ENCODE results near the gene ARL8B.
"Not testable (repeated sequence)": the region's sequence is repeated elsewhere in the genome, so short reads cannot be mapped to it uniquely, and the experiment has no call there.

Gene ARL8B

DNA sequence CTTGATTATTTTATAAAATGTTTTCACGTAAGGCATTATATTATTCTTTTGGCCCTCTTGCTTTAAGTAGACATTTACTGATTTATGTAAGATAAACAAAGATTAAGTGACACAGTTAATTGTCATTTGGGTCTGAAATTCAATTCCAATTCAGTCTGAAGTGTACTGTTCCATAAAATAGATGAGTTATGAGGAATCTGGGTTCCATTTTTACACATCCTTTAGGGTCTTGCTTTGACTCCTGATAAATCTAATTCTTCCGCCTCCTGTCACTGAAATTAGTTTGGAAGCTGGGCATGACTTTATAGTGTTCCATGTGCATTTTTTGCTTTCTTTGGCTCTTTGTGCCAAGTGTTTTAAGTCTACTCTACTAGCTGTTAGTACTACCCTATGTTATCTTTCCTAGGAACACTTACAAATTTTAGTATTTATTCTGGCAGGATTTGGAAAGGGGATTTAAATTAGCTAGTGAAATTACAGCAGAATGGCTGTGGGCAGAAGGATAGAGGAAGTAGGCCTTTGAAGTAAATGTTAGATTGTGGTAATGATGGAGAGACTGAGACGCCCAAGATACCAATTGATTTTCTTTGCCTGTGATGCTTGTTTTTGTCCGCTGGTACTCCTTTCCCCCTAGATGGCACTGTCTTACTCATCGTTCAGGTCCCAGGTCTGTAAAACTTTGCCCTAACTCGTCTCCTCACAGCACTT is 14.3 kb downstream of the ARL8B start:
- FAIRE-seq (peak; percentile 85), DNase-seq (ENCODE audit: insufficient read length) (peak; percentile 27)
- TF ChIP-seq POLR2A (IDR thresholded peaks at IDR 0.05; ENCODE audit: low read depth, low read length) (no peak), POLR2AphosphoS5 (IDR thresholded peaks at IDR 0.05; ENCODE audit: low read depth, low read length) (no peak), TAF1 (IDR thresholded peaks at IDR 0.05; ENCODE audit: borderline replicate concordance, low read depth, low read length) (no peak)

DNA sequence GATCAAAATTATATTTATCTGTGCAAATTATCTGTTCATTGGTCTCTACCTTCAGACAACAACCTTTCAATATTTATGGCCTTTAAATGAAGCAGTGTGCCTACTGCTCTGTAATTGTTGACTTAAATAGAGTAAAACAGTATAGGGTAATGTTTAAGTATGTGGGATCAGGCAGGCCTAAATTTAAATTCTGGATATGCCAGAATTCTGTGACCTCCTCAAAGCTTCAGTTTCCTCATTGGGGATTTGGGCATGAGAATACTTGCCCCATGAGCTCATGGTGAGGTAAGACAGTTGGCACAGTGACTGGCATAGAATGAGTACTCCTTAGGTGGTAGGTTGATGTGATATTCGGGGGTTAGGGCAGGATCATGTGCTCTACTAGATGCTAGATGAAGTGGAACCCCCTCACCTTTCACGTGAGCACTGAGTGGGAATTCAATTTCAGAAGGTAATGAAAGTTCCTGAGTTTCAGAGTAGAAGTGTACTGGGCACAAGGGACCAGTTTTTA is 14.9 kb downstream of the ARL8B start:
- TF ChIP-seq POLR2AphosphoS5 (IDR thresholded peaks at IDR 0.05; ENCODE audit: low read depth, low read length) (no peak), POLR2A (IDR thresholded peaks at IDR 0.05; ENCODE audit: low read depth, low read length) (no peak), TAF1 (IDR thresholded peaks at IDR 0.05; ENCODE audit: borderline replicate concordance, low read depth, low read length) (no peak)
- peak; percentile 17 for FAIRE-seq

DNA sequence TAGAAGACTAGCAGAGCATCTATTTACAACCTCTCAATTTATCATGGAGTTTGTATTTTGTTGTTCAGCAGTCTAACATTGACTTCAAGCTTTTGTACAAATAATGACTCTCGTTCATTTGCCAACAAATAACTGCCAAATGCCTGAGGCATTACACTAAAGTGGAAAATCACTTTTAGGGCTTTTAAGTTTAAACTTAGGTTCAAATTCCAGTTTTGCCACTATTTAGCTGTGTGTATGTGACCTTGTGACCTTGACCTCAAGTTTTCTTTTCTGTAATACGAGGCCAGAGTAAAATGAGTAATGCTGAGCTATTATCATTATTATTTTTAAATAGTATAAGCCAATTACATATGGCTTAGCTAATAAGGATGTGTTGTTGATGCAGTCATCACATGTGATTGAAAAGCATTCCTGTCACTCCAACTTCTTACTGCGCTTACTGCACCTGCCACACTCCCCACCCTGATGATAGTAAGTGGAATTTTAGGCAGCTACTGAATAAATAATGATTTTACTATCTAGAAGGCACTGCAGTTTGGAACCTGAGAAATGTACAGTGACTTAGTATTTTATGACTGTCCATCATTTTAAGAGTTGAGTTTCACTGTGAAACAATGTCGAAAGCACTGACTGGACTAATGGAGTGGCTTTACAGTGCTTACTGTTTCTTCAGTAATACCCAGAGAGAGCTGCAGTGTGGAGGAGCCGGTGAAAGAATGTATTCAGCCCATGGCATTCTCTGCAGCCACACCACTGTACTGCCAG is 16.3 kb downstream of the ARL8B start:
- TF ChIP-seq TAF1 (IDR thresholded peaks at IDR 0.05; ENCODE audit: borderline replicate concordance, low read depth, low read length) (no peak), POLR2AphosphoS5 (IDR thresholded peaks at IDR 0.05; ENCODE audit: low read depth, low read length) (no peak), POLR2A (IDR thresholded peaks at IDR 0.05; ENCODE audit: low read depth, low read length) (no peak)
- no peak for FAIRE-seq
- no peak for DNase-seq (ENCODE audit: insufficient read length)

More for the DNA sequence above, 14.9 kb downstream of the ARL8B start:
- no peak for DNase-seq (ENCODE audit: insufficient read length)

DNA sequence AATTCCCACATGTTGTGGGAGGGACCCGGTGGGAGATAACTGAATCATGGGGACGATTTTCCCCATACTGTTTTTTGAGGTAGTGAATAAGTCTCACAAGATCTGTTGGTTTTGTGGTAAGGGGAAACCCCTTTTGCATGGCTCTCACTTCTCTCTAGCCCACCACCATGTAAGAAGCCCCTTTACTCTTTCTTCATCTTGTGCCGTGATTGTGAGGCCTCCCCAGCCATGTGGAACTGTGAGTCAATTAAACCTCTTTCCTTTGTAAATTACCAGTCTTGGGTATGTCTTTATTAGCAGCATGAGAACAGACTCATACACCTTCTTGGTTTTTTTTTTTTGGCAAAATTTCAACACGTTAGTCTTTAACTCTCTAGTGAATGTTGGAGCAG is 18.1 kb downstream of the ARL8B start:
- DNase-seq (ENCODE audit: insufficient read length) (no peak), FAIRE-seq (no peak)
- TF ChIP-seq POLR2AphosphoS5 (IDR thresholded peaks at IDR 0.05; ENCODE audit: low read depth, low read length) (no peak), POLR2A (IDR thresholded peaks at IDR 0.05; ENCODE audit: low read depth, low read length) (no peak), TAF1 (IDR thresholded peaks at IDR 0.05; ENCODE audit: borderline replicate concordance, low read depth, low read length) (no peak)

DNA sequence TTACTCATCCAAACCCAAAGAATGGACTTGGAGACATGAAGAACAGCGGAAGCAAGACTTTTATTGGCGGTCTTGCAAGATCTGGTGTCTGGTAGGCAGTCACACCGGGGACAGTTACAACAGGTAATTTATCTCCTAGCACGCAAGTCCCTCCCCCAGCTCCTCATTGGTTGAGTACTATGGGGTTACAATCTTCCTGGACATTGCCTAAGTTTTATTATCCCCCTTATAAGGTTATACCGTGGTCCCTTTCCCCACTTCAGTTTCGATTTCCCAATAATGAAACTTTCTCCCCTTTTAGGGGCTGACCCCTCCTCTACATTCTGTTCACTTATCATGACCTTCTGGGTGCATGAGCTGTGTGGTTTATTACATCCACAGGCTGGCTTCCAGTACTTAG is 18.7 kb downstream of the ARL8B start:
- TF ChIP-seq POLR2A (IDR thresholded peaks at IDR 0.05; ENCODE audit: low read depth, low read length) (no peak), POLR2AphosphoS5 (IDR thresholded peaks at IDR 0.05; ENCODE audit: low read depth, low read length) (no peak), TAF1 (IDR thresholded peaks at IDR 0.05; ENCODE audit: borderline replicate concordance, low read depth, low read length) (no peak)
- no peak for DNase-seq (ENCODE audit: insufficient read length)
- no peak for FAIRE-seq

DNA sequence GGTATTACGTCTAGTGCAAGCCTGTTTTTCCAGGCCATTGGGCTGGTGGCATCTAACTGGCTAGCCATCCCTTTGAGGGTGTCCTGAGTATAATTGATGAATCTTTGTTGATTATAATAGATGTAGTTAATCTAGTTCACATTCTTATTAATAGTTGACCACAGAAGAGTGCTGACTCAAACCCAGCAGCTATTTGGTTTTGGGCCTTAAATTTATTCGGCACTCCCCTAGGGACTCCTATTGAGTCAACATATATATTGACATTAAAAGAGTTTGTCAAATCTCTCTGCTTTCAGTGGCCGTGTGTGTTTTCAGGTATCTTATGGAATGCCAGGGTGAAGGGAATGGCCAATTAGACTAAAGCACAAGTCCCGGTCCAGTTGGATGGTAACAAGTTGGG is 19.7 kb downstream of the ARL8B start:
- DNase-seq (ENCODE audit: insufficient read length) (no peak), FAIRE-seq (no peak)
- TF ChIP-seq POLR2AphosphoS5 (IDR thresholded peaks at IDR 0.05; ENCODE audit: low read depth, low read length) = no peak
- TF ChIP-seq POLR2A (IDR thresholded peaks at IDR 0.05; ENCODE audit: low read depth, low read length) = no peak

DNA sequence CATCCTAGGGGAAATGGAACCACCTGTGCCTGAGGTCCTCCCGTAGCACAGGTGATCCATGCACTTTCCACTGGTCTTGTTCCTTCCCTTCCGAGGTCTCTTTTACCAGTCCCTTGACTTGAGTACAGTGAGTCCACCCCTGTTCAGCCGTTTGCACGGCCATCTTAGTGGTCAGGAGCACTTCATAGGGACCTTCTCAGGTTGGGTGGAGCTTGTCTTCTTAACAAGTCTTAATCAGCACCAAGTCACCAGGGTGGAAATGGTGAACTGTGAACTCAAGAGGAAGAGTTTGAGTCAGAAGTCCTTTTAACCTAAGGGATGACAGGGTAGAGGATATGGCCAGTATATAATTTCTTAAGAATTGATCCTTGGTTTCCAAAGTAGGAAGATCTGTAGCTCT is 21.4 kb downstream of the ARL8B start:
- FAIRE-seq (no peak), DNase-seq (ENCODE audit: insufficient read length) (no peak)
- TF ChIP-seq POLR2AphosphoS5 (IDR thresholded peaks at IDR 0.05; ENCODE audit: low read depth, low read length) (no peak), POLR2A (IDR thresholded peaks at IDR 0.05; ENCODE audit: low read depth, low read length) (no peak), TAF1 (IDR thresholded peaks at IDR 0.05; ENCODE audit: borderline replicate concordance, low read depth, low read length) (no peak)

DNA sequence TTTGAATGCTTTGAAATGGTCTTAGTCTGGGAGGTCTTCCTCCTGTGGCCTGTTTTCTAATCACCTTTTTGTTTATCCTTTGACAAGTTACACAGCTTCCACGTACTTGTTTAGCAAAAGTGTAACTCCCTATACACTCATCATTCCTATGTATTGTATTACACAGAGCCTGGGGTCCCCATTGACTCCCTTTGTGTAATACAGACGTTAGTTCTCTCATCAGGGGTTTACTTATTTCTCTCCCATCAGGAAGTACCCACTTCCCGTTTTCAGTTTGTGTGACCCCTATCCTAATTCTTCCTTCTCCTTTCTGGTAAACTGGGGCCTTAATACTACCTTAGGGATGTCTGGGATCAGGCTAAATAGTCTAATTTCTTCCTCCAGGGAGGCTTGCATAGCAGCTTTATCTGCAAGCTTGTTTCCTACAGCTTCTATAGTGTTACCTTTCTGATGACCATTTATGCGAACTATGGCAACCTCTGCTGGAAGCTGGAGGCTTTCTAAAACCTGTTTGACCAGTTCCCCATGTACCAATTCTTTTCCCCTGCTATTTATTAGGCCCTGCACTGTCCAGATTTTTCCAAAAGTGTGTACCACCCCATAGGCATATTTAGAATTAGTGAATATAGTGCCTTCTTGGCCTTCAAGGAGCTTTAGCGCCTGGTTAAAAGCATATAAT is 22.4 kb downstream of the ARL8B start:
- no peak for FAIRE-seq
- no peak for TF ChIP-seq TAF1 (IDR thresholded peaks at IDR 0.05; ENCODE audit: borderline replicate concordance, low read depth, low read length)
- TF ChIP-seq POLR2A (IDR thresholded peaks at IDR 0.05; ENCODE audit: low read depth, low read length) = no peak
- DNase-seq (ENCODE audit: insufficient read length) = no peak

DNA sequence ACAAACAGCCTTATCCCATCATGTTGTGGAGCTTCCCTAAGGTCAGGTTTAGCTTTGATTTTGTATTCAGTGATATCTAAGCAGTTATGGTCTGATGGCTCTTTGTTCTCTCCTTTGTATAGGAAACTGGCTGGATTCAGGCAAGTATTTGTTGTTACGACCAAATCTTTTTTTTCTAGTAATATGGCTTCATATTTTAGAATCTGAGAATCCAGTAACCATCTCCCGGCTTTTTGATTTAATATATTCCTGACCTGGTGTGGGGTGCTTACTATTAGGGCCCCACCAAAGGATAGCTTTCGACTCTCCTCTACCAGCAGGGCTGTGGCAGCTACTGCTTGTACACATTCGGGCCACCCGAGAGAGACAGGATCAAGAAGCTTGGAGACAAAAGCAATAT is 23.0 kb downstream of the ARL8B start:
- no peak for FAIRE-seq
- TF ChIP-seq POLR2A (IDR thresholded peaks at IDR 0.05; ENCODE audit: low read depth, low read length) (no peak), TAF1 (IDR thresholded peaks at IDR 0.05; ENCODE audit: borderline replicate concordance, low read depth, low read length) (no peak), POLR2AphosphoS5 (IDR thresholded peaks at IDR 0.05; ENCODE audit: low read depth, low read length) (no peak)
- DNase-seq (ENCODE audit: insufficient read length) = no peak

DNA sequence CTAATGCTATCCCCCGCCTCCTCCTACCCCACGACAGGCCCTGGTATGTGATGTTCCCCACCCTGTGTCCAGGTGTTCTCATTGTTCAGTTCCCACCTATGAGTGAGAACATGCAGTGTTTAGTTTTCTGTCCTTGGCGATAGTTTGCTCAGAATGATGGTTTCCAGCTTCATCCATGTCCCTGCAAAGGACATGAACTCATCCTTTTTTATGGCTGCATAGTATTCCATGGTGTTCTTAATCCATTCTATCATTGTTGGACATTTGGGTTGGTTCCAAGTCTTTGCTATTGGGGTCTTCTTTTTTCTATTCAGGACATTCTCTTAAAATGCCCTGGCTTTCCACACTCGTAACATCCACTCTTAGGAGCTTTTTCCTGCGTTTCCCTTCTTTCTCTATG is 25.1 kb downstream of the ARL8B start:
- not testable (repeated sequence) for DNase-seq (ENCODE audit: insufficient read length); FAIRE-seq

DNA sequence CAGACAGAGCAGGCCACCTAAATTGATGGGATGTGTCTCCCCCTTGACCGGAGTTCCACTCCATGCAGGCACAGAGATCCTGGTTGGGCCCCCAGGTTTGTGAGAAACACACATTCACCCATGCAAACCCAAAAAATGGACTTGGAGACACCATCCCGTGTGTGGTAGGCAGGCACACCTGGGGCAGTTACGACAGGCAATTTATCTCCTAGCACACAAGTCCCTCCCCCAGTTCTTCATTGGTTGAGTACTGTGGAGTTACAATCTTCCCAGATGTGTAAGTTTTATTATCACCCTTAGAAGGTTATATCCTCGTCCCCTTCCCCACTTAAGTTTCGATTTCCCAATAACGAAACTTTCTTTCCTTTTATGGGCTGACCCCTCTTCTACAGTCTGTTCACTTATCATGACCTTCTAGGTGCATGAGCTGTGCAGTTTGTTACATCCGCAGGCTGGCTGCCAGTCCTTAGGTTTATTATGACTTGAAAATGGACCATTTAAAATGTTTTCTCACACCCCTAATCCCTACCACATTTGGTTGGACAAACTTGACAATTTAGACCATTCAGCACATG is 27.3 kb downstream of the ARL8B start:
- DNase-seq (ENCODE audit: insufficient read length) (no peak), FAIRE-seq (no peak)
- TF ChIP-seq POLR2A (IDR thresholded peaks at IDR 0.05; ENCODE audit: low read depth, low read length) (no peak), POLR2AphosphoS5 (IDR thresholded peaks at IDR 0.05; ENCODE audit: low read depth, low read length) (no peak), TAF1 (IDR thresholded peaks at IDR 0.05; ENCODE audit: borderline replicate concordance, low read depth, low read length) (no peak)
